HuH-7.5 (cell line): ENCODE measurements around the gene ACSF2.
"Not testable (repeated sequence)": the region's sequence is repeated elsewhere in the genome, so short reads cannot be mapped to it uniquely, and the experiment has no call there.

Experiments
- DNase-seq: peaks from one replicate; pipeline ENCODE4 v3.0.0; 2011; ENCODE audit warnings: low spot score

The ACSF2 gene, protein sequence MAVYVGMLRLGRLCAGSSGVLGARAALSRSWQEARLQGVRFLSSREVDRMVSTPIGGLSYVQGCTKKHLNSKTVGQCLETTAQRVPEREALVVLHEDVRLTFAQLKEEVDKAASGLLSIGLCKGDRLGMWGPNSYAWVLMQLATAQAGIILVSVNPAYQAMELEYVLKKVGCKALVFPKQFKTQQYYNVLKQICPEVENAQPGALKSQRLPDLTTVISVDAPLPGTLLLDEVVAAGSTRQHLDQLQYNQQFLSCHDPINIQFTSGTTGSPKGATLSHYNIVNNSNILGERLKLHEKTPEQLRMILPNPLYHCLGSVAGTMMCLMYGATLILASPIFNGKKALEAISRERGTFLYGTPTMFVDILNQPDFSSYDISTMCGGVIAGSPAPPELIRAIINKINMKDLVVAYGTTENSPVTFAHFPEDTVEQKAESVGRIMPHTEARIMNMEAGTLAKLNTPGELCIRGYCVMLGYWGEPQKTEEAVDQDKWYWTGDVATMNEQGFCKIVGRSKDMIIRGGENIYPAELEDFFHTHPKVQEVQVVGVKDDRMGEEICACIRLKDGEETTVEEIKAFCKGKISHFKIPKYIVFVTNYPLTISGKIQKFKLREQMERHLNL

DNA sequence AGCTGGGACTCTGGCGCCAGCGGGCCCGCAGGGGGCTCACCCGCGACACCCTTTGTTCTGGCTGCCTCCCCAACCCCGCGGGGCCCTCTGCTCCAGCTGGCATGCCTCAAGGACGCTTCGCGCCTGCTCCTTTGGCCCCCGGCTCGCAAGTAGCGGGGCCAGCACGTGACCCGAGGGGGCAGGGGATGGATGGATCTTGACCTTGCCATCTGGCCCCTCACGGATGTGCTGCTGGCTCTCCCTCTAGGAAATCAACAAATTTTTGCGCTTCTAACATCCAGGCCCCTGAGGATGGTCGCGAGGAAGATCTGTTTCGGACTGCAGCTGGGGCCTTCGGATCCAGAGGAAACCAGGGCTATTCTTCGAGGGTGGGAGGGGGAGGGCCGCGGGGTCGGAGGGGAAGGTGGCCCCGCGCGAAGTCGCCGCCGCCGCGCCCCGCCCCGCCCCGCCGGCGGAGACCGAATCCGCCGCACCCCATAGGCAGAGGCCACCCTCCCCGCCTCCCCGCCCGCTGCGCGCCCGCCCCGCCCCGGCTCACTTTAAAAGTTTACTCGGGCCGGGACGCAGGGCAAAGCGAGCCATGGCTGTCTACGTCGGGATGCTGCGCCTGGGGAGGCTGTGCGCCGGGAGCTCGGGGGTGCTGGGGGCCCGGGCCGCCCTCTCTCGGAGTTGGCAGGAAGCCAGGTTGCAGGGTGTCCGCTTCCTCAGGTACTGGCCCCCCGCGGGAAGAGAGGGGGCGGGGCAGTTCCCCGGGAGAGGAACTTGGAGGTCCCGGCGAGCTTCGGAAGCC is at the start of gene ACSF2:
Gene ACSF2, plus strand, starts transcription at position 537 of the 790 bp plus-strand sequence. Its CDS starts 44 bp downstream, at position 581.
- peak; percentile 70 for DNase-seq

DNA sequence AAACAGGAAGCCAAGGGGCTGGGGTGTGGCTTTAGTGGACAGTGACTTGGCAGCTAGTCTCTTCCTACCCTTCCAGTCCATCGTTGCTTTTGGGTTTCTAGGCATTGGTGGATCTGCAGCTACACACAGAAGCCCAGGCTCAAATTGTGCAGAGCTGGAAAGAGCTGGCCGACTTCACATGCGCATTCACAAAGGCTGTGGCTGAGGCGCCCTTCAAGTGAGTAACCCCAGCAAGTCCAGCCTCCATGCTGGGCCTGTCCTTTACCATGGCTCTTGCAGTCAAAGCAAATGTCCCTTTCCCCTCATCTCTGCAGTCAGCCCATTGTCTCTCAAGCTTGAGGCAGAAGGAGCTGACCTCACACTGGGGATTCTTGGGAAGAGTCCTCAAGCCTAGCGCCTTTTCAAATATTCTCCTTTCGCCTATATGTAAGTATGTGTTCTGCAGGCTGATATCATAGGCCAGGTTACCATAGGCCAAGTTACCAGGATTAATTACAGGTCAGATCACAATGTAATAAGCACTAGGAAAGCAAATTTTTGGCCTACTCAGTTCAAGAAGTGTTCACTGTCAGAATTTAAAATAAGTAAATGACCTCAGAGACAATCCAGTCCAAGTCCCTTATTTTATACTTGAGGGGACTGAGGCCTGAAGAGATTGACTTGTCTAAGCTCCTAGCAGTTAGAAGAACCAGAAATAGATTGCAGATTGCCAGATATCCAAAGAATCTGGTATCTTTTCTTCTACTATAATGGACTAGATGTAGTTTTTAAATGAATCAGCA is 46.5 kb upstream of the ACSF2 start:
- DNase-seq = no peak

DNA sequence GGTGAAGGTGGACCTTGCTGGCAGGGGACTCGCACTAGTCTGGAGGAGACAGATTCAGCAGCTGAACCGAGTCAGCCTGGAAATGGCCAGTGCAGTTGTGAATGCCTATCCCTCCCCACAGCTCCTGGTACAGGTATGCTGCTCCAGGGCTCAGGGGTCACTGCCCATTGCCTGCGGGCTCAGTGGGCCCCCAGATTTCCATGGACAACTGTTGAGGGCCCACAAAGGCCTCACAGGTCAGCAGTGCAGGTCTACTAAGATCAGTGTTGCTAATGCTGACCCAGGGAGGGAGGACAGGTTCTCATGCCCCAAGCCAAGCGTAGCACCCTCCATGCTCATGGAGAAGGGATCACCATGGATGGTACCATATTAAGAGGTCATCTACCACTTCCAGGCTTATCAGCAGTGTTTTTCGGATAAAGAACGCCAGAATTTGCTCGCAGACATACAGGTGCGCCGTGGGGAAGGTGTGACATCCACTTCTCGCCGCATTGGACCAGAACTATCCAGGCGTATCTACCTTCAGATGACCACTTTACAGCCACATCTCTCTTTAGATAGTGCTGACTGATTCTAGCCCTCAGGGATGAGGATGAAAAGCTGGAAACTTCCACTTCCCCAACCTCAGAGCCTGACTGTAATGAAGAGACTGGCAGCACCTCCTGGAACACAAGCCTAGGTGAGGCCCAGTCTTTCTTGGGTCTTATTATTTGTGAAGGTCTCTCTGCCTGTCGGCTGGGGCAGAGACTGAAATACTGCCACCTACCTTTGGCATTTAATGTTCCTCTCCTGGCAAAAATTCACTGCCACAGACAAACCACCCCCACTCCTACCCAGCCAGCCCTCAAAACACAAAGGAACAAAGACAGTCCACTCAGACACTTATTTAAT is 45.4 kb upstream of the ACSF2 start:
- no peak for DNase-seq

DNA sequence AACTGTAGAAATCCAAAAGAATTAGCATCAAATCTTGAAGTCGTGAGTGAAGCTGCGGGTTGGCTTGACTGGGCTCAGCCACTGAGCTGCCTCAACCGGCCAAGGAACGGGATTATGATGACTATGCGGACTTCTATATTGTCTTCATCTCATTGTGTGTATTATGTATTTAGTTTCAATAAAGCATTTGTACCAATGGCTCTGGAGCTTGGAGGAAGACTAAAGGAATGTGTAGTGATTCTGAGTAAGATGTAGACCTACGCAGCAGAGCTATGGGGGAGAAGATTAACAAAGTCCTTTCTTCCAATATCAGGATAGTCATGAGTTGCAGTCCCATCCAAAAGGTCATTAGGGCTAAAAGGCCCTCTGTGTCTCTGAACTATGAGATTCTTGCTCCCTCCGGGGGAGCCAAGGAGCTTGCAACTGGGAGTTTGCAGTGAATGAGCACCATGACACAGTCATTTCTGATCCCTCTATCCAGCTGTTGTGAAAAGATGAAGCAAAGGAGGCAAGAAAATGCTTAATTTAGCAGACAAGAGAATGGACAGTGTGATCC is 44.7 kb upstream of the ACSF2 start:
- DNase-seq = no peak

DNA sequence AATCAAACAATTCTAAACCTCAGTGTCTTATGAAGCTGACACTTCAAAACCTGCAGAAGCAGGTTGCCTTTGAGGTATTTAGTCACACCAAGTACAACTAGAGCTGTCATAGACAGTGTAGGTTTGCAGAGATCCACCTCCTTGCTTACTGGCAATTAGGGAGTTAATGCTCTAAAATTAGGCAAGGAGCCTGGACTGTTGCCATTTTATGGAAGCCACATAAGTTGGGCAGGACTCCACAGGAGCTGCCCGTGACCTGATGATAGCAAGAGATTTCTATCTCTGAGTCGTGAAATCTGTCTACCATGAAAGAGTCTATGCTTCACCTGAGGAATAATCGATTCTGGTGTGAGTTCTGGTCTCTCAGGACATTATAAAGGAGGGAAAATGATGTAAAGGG is 44.1 kb upstream of the ACSF2 start:
- DNase-seq = no peak

DNA sequence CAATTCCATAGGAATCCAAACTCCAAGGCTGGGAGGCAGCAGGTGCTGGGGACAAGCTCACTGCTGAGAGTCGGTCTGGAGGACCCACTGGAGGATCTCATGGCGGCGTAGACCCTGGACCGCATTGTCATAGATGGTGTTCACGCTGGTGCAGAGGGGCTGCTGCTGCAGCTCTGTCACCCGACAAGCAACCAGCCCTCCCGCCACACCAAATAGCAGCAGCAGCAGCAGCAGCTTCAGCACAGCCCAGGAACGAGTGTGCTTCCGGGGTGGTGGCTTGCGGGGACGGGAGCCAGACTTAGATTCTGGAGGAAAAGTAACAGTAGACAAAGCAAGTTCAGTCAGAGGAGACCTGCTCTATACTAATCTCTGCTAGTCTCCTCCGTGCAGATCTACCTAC is 43.1 kb upstream of the ACSF2 start:
- no peak for DNase-seq

DNA sequence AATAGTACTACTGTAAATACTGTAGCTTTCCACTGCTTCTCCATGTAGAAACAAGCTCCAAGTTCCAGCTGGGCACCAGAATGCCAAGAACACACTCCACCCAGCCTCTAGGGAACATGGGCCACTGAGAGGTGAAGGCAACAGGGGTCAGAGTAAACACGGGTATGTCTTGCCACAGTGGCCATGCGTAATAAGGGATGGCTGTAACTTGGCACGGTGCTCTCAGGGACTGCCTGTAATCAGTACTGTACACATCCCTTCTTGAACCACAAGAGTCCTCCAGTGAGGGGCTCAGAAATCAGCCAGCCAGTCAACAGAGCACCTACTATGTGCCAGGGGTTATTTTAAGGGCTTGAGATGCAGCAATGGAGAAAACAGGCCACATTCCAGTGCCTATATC is 39.5 kb upstream of the ACSF2 start:
- no peak for DNase-seq

DNA sequence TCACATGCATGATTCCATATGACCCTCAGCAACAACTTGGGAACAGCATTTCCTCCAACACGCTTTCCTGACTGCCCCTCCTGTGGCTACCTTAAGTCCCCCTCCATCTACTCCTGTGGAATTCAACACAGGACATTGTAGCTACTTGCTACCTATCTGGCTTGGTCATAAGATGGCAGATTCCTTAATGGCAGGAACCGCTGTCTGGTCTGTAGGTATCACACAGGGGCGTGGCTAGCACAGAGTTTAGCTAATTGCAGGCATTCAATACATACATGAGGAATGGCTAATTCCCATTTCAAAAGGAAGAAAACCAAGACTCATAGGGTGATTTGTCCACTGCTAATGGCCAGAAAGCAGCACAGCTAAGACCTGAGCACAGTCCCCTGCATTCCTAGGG is 37.3 kb upstream of the ACSF2 start:
- DNase-seq = no peak

DNA sequence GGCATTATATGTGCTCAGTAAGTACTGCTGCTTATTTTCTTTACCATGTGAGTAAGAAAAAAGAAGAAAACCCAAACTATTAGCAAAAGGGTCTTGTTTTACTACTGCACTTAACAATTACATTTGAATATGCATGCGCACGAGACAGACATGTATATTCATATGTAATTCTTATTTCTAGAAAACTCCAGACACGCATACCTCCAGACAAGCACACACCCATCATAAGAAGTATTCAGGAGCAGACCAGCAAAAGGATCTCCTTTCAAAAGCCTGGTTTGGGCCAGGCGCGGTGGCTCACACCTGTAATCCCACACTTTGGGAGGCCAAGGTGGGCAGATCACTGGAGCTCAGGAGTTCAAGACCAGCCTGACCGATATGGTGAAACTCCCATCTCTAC is 36.5 kb upstream of the ACSF2 start:
- no peak for DNase-seq

DNA sequence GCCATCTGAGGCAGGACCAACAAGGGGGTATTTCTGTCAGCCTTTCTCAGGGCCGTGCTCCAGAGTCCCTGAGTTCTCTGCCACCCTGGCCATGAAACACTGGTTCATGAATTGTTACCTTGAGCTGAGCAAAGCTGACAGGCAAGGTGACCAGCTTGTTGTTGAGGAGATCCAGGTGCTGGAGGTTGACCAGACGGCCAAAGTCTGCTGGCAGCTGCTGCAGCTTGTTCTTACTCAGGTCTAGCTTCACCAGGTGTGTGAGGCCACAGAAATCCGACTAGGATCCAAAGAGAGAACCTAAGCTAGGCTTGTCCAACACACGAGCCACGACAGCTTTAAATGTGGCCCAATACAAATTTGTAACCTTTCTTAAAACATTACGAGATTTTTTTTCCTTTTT is 33.4 kb upstream of the ACSF2 start:
- DNase-seq = no peak

DNA sequence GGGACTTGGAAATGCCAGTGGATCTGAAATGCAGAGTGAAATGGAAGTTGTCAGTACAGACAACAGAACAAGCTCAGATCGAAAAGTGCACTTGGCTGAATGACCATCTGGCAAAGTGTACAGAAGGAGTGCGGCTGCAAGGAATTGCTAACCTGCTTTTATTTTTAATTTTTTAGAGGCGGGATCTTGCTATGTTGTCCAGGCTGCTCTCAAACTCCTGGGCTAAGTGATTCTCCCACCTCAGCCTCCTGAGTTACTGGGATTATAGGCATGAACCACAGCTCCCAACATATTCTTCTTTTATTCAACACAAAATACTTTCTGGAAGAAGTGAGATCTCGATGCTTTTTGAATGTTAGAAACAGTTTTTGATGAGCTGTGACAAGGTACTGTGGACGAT is 32.3 kb upstream of the ACSF2 start:
- no peak for DNase-seq

DNA sequence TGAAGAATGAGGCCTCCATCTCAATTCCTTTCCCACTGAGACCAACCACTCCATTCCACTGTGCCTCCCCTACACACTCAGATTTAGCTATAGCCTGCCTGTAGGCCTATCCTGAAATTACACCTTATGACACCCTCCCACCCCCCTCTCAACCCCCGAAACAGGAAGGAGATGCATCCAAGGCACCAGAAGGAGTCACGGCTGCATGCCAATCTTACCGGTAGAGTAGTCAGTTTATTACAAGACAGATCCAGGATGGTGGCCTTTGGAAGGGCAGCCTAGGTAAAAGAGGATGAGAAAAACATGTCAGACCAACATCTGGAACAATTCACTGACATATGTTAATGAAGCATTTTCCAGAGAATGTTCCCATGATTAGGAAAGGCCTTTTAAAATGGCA is 31.3 kb upstream of the ACSF2 start:
- no peak for DNase-seq

DNA sequence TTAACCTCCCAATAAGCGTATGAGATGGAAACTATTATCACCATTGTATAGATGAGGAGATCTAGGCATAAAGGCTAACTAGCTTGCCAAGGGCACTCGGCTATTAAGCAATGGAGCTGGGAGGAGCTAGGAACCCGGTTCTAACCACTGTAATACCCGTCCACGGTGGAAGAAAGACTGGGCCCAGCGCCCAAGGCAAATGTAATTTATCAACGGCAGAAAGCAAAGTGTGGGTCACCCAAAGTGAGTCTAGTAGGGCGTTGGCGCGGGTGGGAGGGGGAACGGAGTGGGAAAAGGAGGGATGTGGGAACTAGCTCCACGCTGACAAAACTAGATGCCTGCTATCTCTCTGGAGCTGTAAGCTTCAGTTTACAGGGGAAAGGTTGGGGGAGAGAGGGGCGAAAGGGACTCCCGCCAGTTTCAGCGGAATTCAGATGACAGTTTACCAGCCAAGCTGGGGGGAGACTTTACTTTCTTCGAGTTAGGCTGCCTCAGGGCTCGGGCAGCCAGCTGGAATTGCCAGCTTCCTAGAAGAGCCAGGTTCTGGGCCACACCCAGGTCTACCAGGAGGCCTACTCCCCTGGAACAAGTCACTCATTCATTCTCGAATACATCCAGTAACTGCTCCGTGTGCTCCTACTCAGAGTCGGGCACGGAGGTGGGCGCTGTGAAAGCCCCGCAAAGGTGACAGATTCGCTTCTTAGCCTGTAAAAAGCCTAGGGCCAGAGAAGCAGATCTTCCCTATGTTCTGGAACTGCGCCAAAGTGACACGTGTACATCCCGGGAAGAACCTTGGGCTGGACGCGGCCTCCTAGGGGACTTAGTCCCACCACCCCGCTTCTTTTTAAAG is 29.5 kb upstream of the ACSF2 start:
- peak; percentile 45 for DNase-seq

DNA sequence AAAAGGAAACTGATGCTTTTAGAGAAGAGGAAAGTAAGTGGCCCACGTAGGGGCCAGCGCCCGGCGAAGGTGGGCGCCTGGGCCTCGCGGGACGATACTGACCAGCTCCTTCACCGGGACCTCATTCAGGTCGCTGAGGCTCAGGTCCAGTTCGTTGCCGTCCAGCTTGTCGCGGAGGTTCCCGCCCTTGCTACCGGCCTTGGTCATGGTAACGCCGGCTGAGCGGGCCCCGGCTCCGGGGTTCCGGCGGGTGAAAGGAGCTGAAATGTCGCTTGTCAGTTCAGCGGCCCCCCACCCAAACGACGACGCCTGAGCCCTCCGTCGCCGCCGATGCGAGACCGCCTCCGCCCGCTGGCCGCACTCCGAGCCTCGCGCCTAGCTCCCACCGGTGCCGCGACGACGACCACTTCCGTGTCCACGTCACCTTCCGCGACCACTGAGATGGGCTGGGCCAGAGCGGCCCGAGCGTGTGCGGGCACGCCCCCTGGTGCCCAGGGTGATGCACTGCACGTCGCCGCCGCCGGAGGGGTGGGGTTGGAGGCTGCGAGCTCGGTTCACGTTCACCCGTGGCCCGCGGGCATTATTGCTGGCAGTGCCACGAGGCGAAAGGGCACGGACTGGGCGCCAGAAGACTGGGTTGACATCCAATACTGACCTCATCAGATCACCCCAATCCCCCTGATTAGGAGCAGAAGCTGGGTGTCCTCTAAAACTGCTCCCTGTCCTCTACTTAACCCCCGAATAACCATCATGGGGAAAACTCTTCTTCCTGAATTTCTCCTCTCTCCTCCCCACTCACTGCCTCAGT is 28.7 kb upstream of the ACSF2 start, which contains the start of gene LRRC59:
Gene LRRC59, minus strand, starts transcription at position 413 of the 808 bp plus-strand sequence. Its CDS starts 206 bp downstream, at position 207.
- DNase-seq = peak; percentile 69

DNA sequence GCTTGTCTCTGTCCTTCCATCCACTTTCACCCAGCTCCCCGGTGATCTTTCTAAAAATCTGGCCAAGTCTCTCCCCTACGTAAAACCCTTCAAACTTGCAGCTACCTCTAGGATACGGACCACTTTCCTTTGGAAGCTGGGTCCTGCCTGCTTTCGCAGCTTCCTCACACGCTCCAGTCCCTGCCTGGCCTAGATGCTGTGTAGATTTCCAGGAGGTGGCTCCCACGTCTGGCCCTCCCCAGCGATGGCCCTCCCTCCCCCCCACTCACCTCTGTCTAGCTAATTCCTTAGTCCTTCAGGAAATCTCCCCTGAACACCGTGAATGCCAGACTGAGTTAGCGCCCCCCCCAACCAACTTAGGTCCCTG is 28.1 kb upstream of the ACSF2 start:
- no peak for DNase-seq

DNA sequence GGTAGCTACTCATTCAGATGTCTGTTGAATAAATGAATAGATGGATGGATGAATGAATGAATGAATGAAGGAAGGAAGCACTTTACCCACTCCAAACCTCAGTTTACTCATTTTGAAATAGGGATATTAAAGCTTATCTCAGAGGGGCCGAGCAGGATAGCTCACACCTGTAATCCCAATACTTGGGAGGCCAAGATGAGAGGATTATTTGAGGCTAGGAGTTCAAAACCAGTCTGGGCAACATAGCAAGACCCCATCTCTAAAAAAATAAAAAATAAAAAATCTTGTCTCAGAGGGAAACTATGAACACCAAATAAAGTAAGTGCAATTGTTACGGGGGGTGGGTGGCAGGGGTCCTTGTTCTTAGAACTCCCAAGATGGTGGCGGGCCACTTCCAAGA is 27.3 kb upstream of the ACSF2 start:
- DNase-seq = not testable (repeated sequence)

DNA sequence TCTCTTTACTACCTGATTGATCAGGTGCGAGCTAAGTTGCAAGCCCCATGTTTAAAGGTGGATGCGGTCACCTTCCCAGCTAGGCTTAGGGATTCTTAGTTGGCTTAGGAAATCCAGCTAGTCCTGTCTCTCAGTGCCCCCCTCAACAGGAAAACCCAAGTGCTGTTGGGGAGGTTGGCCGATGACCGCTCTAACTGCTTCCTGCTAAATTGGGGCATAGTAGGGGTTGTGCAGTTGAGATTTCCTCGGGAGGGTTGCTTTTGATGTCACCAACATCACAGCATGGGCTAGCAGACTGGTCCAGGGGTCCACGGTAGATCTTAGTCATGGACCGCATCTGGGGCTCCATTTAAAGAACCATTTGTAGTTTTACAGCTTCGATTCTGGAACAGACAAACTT is 26.4 kb upstream of the ACSF2 start:
- DNase-seq = not testable (repeated sequence)

DNA sequence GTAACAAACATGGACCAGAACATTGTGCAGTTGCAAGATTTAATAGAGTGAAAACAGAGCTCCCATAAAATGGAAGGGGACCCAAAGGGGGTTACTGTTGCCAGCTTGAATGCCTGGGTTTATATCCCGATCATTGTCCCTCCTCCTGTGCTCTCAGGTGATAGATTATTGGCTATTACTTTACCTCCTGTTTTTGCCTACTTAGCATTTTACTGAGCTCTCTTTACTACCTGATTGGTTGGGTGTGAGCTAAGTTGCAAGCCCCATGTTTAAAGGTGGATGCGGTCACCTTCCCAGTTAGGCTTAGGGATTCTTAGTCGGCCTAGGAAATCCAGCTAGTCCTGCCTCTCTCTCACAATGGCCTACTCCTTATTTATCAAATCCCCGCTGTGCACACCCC is 20.7 kb upstream of the ACSF2 start:
- not testable (repeated sequence) for DNase-seq

DNA sequence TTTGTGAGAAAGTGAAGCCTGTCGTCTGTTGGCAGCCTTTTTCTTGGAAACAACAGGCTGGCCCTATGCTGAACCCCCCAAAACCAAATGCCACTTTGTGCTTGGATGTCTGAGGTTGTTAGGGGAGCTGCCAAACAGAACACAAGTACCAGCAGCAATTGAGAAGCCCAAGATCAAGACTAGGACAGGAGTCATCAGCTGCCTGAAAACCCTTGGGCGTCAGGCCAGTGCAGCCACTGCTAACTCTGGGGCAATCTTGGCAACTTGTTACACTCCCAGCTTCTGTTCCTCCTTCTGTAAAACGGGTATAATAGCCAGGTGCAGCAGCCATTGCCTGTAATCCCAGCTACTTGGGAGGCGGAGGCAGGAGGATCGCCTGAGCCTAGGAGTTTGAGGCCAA is 19.4 kb upstream of the ACSF2 start:
- no peak for DNase-seq
